Progenitor cell of endocrine pancreas (in vitro differentiated cells): Measurements from ENCODE around the gene ZNF382. TPM values are rescaled to one million over a fixed set of nuclear protein-coding genes. Genes with fewer than 3 reads are reported as not detected.

Source experiments
- DNase-seq: peaks from one replicate; pipeline ENCODE4 v3.0.0; 2021; ENCODE audit warnings: low spot score; ENCODE audit not compliant: unreplicated experiment
- H3K27ac Mint-ChIP-seq: 2 replicates; pipeline ENCODE4 v1.8.0; 2021; ENCODE audit warnings: mild to moderate bottlenecking, moderate library complexity, mixed read lengths
- H3K27me3 Mint-ChIP-seq: 2 replicates; pipeline ENCODE4 v1.8.0; 2021; ENCODE audit warnings: mixed read lengths
- H3K36me3 Mint-ChIP-seq: 2 replicates; pipeline ENCODE4 v1.8.0; 2022; ENCODE audit warnings: mixed read lengths; ENCODE audit not compliant: insufficient read depth
- H3K4me1 Mint-ChIP-seq: 2 replicates; pipeline ENCODE4 v1.8.0; 2021; ENCODE audit warnings: low read depth, mixed read lengths
- H3K4me3 Mint-ChIP-seq: 2 replicates; pipeline ENCODE4 v1.8.0; 2021; ENCODE audit warnings: low read depth, mild to moderate bottlenecking, moderate library complexity, mixed read lengths
- H3K9me3 Mint-ChIP-seq: 2 replicates; pipeline ENCODE4 v1.8.0; 2021; ENCODE audit warnings: low read depth, mixed read lengths
- CTCF ChIP-seq: fragments of 200-600 bp; sonication (generic); IDR thresholded peaks from one replicate; pipeline ENCODE4 v1.5.0; 2021; ENCODE audit warnings: antibody characterized with exemption, mild to moderate bottlenecking; ENCODE audit not compliant: unreplicated experiment
- total RNA-seq: library from RNA; stranded (reverse); gene quantifications from 2 replicates; pipeline ENCODE4 v1.2.1, GENCODE V29; 2021

Gene ZNF382
- total RNA-seq, 1 donor from 2014 or later = 21.6 TPM

DNA sequence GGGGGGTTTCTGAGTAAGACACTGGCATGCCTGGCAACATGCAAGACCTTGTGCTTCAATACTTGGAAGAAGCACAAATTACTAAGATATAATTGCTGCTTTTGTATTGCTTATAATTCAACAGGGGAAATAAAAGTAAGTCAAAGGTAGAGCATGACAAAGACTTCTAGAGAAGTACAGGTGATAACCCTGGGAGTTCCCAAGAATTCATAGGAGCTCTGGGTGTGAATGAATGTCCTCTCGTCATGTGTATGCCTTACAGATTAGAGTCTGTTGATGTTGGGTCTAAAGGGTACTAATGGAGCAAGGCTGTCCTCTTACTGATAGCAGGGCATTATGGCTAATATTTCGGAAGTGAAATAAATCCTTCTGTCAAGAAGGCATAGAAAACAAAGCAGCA is 69.1 kb downstream of the ZNF382 start:
- Mint-ChIP-seq H3K27me3 (no peaks in the 10 kb centered on the region), H3K4me1 (peaks cover 2% of the 10 kb centered on the region), H3K27ac (no peak overlapping the region), H3K4me3 (no peak overlapping the region), H3K36me3 (peaks cover 19% of the 10 kb centered on the region), H3K9me3 (no peaks in the 10 kb centered on the region)
- DNase-seq = no peak
- no peak for TF ChIP-seq CTCF

DNA sequence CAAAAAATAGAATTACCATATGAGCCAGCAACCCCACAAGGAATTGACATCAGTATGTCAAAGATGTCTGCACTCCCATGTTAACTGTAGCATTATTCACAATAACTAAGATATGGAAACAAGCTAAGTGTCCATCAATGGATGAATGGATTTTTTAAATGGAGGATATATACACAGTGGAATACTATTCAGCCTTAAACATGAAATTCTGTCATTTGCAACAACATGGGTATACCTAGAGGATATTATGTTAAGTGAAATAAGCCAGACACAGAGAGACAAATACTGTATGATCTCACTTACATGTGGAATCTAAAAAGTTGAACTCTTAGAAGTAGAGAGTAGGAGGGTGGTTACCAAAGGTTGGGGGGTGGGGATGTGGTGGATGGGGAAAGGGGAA is 74.3 kb downstream of the ZNF382 start:
- no peak for TF ChIP-seq CTCF
- H3K36me3 Mint-ChIP-seq = peaks cover 26% of the 10 kb centered on the region
- DNase-seq = no peak
- H3K4me1 Mint-ChIP-seq = no peaks in the 10 kb centered on the region
- no peak overlapping the region for H3K4me3 Mint-ChIP-seq
- no peaks in the 10 kb centered on the region for H3K27me3 Mint-ChIP-seq
- H3K27ac Mint-ChIP-seq = no peak overlapping the region
- no peaks in the 10 kb centered on the region for H3K9me3 Mint-ChIP-seq

Other genes with a start within 250 kb of the ZNF382 start
- gene ZFP14, start 226.1 kb upstream of the ZNF382 start, total RNA-seq = 18.8 and 19.2 TPM in 2 replicates
- gene ZFP82, start 186.7 kb upstream of the ZNF382 start, total RNA-seq = 15.4 and 16.4 TPM in 2 replicates
- gene ZNF566, start 115.8 kb upstream of the ZNF382 start, total RNA-seq = 23.2 and 24.7 TPM in 2 replicates
- 38.3 and 45.4 TPM in 2 replicates for gene ZNF260, start 77.0 kb upstream of the ZNF382 start, total RNA-seq
- 19.7 and 24.3 TPM in 2 replicates for gene ZNF529, start 32.0 kb upstream of the ZNF382 start, total RNA-seq
- gene ZNF461, start 61.5 kb downstream of the ZNF382 start, total RNA-seq = 12.2 and 14.7 TPM in 2 replicates
- gene ZNF567, start 82.3 kb downstream of the ZNF382 start, total RNA-seq = 13.2 and 13.5 TPM in 2 replicates
- gene ZNF850, start 167.5 kb downstream of the ZNF382 start, total RNA-seq = 16.7 and 17.6 TPM in 2 replicates
- 12.1 and 13.7 TPM in 2 replicates for gene ZNF790, start 233.1 kb downstream of the ZNF382 start, total RNA-seq
- gene ZNF345, start 245.6 kb downstream of the ZNF382 start, total RNA-seq = 14.7 and 17.8 TPM in 2 replicates